WTC11 (cell line): Measurements from ENCODE around the gene ARID3B. TPM values are rescaled to one million over a fixed set of nuclear protein-coding genes. Genes with fewer than 3 reads are reported as not detected.
"Not testable (repeated sequence)": the region's sequence is repeated elsewhere in the genome, so short reads cannot be mapped to it uniquely, and the experiment has no call there.

Source experiments
- ATAC-seq: fragments of 200-7000 bp; cut with Tn5 transposase; 2 replicates; pipeline ENCODE4 v1.10.0; 2021; ENCODE audit warnings: mild to moderate bottlenecking, moderate library complexity
- CTCF ChIA-PET: fragments of 300-600 bp; sonication (Branson Sonifier 250); formaldehyde crosslinking; loops from one replicate; lab custom pipeline; 2021; ENCODE audit warnings: antibody characterized with exemption; lab: Charles Lee
- POLR2A ChIA-PET: fragments of 350-600 bp; sonication (Branson Sonifier 250); formaldehyde crosslinking; loops from one replicate; lab custom pipeline; 2021; ENCODE audit warnings: antibody characterized with exemption; lab: Charles Lee
- DNase-seq: peaks from one replicate; pipeline ENCODE4 v3.0.0; 2021; ENCODE audit warnings: low spot score
- H3K27ac Mint-ChIP-seq: 2 replicates; pipeline ENCODE4 v1.8.0; 2021; ENCODE audit warnings: mixed read lengths
- H3K27me3 Mint-ChIP-seq: 2 replicates; pipeline ENCODE4 v1.8.0; 2021; ENCODE audit warnings: low read depth, mild to moderate bottlenecking, moderate library complexity, mixed read lengths
- H3K36me3 Mint-ChIP-seq: 2 replicates; pipeline ENCODE4 v1.8.0; 2021; ENCODE audit warnings: mixed read lengths
- H3K4me1 Mint-ChIP-seq: 2 replicates; pipeline ENCODE4 v1.8.0; 2022; ENCODE audit warnings: mixed read lengths
- H3K4me3 Mint-ChIP-seq: 2 replicates; pipeline ENCODE4 v1.8.0; 2021; ENCODE audit warnings: mild to moderate bottlenecking, moderate library complexity, mixed read lengths
- H3K9me3 Mint-ChIP-seq: 2 replicates; pipeline ENCODE4 v1.8.0; 2021; ENCODE audit warnings: mixed read lengths
- ATF3 ChIP-seq: sonication (generic); formaldehyde crosslinking; conservative IDR thresholded peaks from 2 replicates; pipeline ENCODE4 v1.8.1; 2022; ENCODE audit warnings: mild to moderate bottlenecking, missing genetic modification reagents
- FOXJ3 ChIP-seq: sonication (generic); formaldehyde crosslinking; IDR thresholded peaks from 2 replicates; pipeline ENCODE4 v1.9.0; 2021; ENCODE audit warnings: missing genetic modification reagents, mild to moderate bottlenecking, borderline replicate concordance
- GRHL2 ChIP-seq: fragments of 250-450 bp; sonication (Bioruptor Pico); IDR thresholded peaks from 2 replicates; pipeline ENCODE4 v1.8.0; 2022; ENCODE audit warnings: mild to moderate bottlenecking, moderate library complexity; ENCODE audit not compliant: insufficient replicate concordance, severe bottlenecking
- MLX ChIP-seq: sonication (generic); formaldehyde crosslinking; IDR thresholded peaks from 2 replicates; pipeline ENCODE4 v1.8.1; 2023; ENCODE audit warnings: mild to moderate bottlenecking, missing genetic modification reagents, moderate library complexity
- NFE2L1 ChIP-seq: sonication (generic); formaldehyde crosslinking; IDR thresholded peaks from 2 replicates; pipeline ENCODE4 v1.8.1; 2023; ENCODE audit warnings: missing genetic modification reagents
- NFYB ChIP-seq: sonication (generic); formaldehyde crosslinking; conservative IDR thresholded peaks from 2 replicates; pipeline ENCODE4 v1.8.0; 2022; ENCODE audit warnings: low read depth, missing genetic modification reagents
- NR2C2 ChIP-seq: sonication (generic); formaldehyde crosslinking; IDR thresholded peaks from 2 replicates; pipeline ENCODE4 v1.8.0; 2022; ENCODE audit warnings: mild to moderate bottlenecking, missing genetic modification reagents
- PREB ChIP-seq: sonication (generic); formaldehyde crosslinking; IDR thresholded peaks from 2 replicates; pipeline ENCODE4 v1.8.1; 2022; ENCODE audit warnings: mild to moderate bottlenecking, missing genetic modification reagents, moderate library complexity, borderline replicate concordance
- RELA ChIP-seq: sonication (generic); formaldehyde crosslinking; IDR thresholded peaks from 2 replicates; pipeline ENCODE4 v1.8.1; 2022; ENCODE audit warnings: missing genetic modification reagents, mild to moderate bottlenecking, borderline replicate concordance
- SMAD3 ChIP-seq: sonication (generic); formaldehyde crosslinking; IDR thresholded peaks from 2 replicates; pipeline ENCODE4 v1.8.0; 2022; ENCODE audit warnings: missing genetic modification reagents, mild to moderate bottlenecking, borderline replicate concordance
- TEAD1 ChIP-seq: sonication (generic); formaldehyde crosslinking; IDR thresholded peaks from 2 replicates; pipeline ENCODE4 v1.8.0; 2022; ENCODE audit warnings: mild to moderate bottlenecking, missing genetic modification reagents
- TEAD4 ChIP-seq: sonication (generic); formaldehyde crosslinking; IDR thresholded peaks from 2 replicates; pipeline ENCODE4 v1.8.0; 2022; ENCODE audit warnings: mild to moderate bottlenecking, missing genetic modification reagents
- ZNF121 ChIP-seq: sonication (generic); formaldehyde crosslinking; IDR thresholded peaks from 2 replicates; pipeline ENCODE4 v1.8.0; 2023; ENCODE audit warnings: missing genetic modification reagents
- ZNF423 ChIP-seq: fragments of 250-450 bp; sonication (Bioruptor Pico); IDR thresholded peaks from 2 replicates; pipeline ENCODE4 v2.1.2; 2022; ENCODE audit warnings: mild to moderate bottlenecking, moderate library complexity
- total RNA-seq: library from RNA; stranded (reverse); gene quantifications from 3 replicates; pipeline ENCODE4 v1.2.3, GENCODE V29; 2021
- TF ChIP-seq, protein P1 (sequence below): sonication (generic); formaldehyde crosslinking; IDR thresholded peaks from 2 replicates; pipeline ENCODE4 v1.8.1; 2023; ENCODE audit warnings: mild to moderate bottlenecking, missing genetic modification reagents, borderline replicate concordance
- TF ChIP-seq, protein P2 (sequence below): fragments of 250-450 bp; sonication (Bioruptor Pico); IDR thresholded peaks from 2 replicates; pipeline ENCODE4 v1.9.0; 2021; ENCODE audit warnings: moderate library complexity, mild to moderate bottlenecking, inconsistent platforms, borderline replicate concordance
- TF ChIP-seq, protein P3 (sequence below): fragments of 250-450 bp; sonication (Bioruptor Pico); IDR thresholded peaks from 2 replicates; pipeline ENCODE4 v2.1.2; 2022; ENCODE audit warnings: mild to moderate bottlenecking, moderate library complexity

ARID3B gene
- total RNA-seq, 1 experiment from 2014 or later = 133 TPM

GRCh38 chr15:74506515-74506840 lies 34.5 kb upstream of the ARID3B start:
- peaks cover 3% of the 10 kb centered on the region; the same call in 1 of the 2 replicates for H3K9me3 Mint-ChIP-seq
- no peak for ATAC-seq
- H3K36me3 Mint-ChIP-seq = peaks cover 16% of the 10 kb centered on the region
- CTCF ChIA-PET = interaction anchor here (1.1 kb wide), 1 partner anchor 133 kb away, joined by 3 read pairs; no protein-coding TSS in a partner anchor
- H3K27ac Mint-ChIP-seq = no peak overlapping the region
- TF ChIP-seq, protein P1, sequence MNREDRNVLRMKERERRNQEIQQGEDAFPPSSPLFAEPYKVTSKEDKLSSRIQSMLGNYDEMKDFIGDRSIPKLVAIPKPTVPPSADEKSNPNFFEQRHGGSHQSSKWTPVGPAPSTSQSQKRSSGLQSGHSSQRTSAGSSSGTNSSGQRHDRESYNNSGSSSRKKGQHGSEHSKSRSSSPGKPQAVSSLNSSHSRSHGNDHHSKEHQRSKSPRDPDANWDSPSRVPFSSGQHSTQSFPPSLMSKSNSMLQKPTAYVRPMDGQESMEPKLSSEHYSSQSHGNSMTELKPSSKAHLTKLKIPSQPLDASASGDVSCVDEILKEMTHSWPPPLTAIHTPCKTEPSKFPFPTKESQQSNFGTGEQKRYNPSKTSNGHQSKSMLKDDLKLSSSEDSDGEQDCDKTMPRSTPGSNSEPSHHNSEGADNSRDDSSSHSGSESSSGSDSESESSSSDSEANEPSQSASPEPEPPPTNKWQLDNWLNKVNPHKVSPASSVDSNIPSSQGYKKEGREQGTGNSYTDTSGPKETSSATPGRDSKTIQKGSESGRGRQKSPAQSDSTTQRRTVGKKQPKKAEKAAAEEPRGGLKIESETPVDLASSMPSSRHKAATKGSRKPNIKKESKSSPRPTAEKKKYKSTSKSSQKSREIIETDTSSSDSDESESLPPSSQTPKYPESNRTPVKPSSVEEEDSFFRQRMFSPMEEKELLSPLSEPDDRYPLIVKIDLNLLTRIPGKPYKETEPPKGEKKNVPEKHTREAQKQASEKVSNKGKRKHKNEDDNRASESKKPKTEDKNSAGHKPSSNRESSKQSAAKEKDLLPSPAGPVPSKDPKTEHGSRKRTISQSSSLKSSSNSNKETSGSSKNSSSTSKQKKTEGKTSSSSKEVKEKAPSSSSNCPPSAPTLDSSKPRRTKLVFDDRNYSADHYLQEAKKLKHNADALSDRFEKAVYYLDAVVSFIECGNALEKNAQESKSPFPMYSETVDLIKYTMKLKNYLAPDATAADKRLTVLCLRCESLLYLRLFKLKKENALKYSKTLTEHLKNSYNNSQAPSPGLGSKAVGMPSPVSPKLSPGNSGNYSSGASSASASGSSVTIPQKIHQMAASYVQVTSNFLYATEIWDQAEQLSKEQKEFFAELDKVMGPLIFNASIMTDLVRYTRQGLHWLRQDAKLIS = no peak
- 0 out of 2 replicates have a peak, but pooled peaks have one; percentile 79 for TF ChIP-seq ZNF121 (CRISPR knock-in tag)
- POLR2A ChIA-PET = no interaction called here
- no peaks in the 10 kb centered on the region for H3K4me1 Mint-ChIP-seq
- no peaks in the 10 kb centered on the region for H3K27me3 Mint-ChIP-seq
- H3K4me3 Mint-ChIP-seq = no peak overlapping the region
- no peak for DNase-seq

- TF ChIP-seq GRHL2 (CRISPR knock-in tag) (no peak), ZNF121 (CRISPR knock-in tag) (peak; percentile 15; the same call in 1 of the 2 replicates)
- 0 out of 2 replicates have a peak, but pooled peaks cover 3% of the 10 kb centered on the region for H3K4me1 Mint-ChIP-seq
- H3K27ac Mint-ChIP-seq = no peak overlapping the region
- CTCF ChIA-PET = no interaction called here
- H3K9me3 Mint-ChIP-seq = no peaks in the 10 kb centered on the region
- POLR2A ChIA-PET = no interaction called here
- ATAC-seq = no peak
- H3K36me3 Mint-ChIP-seq = no peaks in the 10 kb centered on the region
- no peak overlapping the region for H3K4me3 Mint-ChIP-seq
- H3K27me3 Mint-ChIP-seq = no peaks in the 10 kb centered on the region
- DNase-seq = no peak
These were observed 29.4 kb upstream of the ARID3B start for GRCh38 chr15:74511583-74511982.

DNA sequence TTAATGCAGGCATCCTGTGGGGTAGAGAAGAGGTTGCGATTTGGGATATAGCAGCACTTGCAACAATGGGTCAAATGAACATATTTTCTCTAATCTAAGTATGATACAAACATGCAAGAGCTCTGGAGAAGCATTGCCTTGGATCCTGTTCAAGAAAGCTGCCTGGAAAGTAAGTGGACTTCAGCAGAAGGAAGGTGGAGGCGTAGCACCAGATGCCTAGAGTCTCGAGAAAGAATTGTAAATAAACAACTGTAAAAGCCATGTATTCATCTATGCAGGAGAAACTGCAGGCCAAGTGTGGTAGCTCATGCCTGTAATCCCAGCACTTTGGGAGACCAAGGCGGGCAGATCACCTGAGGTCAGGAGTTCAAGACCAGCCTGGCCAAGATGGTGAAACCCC lies 27.0 kb upstream of the ARID3B start:
- DNase-seq, H3K9me3 Mint-ChIP-seq, H3K4me1 Mint-ChIP-seq, POLR2A ChIA-PET, H3K4me3 Mint-ChIP-seq, CTCF ChIA-PET, H3K36me3 Mint-ChIP-seq, ATAC-seq, H3K27me3 Mint-ChIP-seq, H3K27ac Mint-ChIP-seq: not testable (repeated sequence)

GRCh38 chr15:74517096-74517495 lies 23.9 kb upstream of the ARID3B start:
- Mint-ChIP-seq H3K4me1 (0 out of 2 replicates have a peak, but pooled peaks cover 3% of the 10 kb centered on the region), H3K27me3 (no peaks in the 10 kb centered on the region), H3K27ac (no peak overlapping the region), H3K4me3 (no peak overlapping the region), H3K36me3 (no peaks in the 10 kb centered on the region), H3K9me3 (no peaks in the 10 kb centered on the region)
- ChIA-PET CTCF (no interaction called here), POLR2A (no interaction called here)
- ATAC-seq = no peak
- TF ChIP-seq ZNF423 (CRISPR knock-in tag) (no peak), NR2C2 (CRISPR knock-in tag) (no peak), SMAD3 (CRISPR knock-in tag) (no peak), MLX (CRISPR knock-in tag) (no peak)
- DNase-seq = no peak

DNA sequence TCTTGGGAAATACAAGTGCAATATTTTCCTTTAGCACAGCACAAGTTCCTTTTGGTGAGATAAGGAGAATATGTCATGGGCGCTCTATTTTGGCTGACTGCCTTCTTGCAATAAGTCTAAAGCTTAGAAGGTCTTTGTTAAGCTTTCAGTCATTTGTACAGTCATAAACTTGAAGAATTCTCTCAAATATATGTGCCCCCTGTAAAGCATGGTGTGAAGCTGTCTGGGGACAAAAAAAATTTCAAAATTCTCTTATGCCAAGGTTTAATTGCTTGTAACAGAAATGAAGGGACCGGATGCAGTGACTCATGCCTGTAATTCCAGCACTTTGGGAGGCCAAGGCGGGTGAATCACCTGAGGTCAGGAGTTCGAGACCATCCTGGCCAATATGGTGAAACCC lies 21.7 kb upstream of the ARID3B start:
- DNase-seq = no peak
- Mint-ChIP-seq H3K27ac (no peak overlapping the region), H3K36me3 (no peaks in the 10 kb centered on the region), H3K27me3 (no peaks in the 10 kb centered on the region), H3K9me3 (no peaks in the 10 kb centered on the region), H3K4me1 (peaks cover 6% of the 10 kb centered on the region; the same call in 1 of the 2 replicates), H3K4me3 (no peak overlapping the region)
- ChIA-PET CTCF (interaction anchor here (0.7 to 1.1 kb wide), 2 partner anchors 30 to 198 kb away, joined by 3 read pairs; no protein-coding TSS in a partner anchor), POLR2A (no interaction called here)
- no peak for ATAC-seq
- TF ChIP-seq ATF3 (no peak), FOXJ3 (CRISPR knock-in tag) (no peak), PREB (CRISPR knock-in tag) (no peak), NFYB (CRISPR knock-in tag) (no peak), NFE2L1 (CRISPR knock-in tag) (no peak), TEAD1 (CRISPR knock-in tag) (no peak), TEAD4 (CRISPR knock-in tag) (no peak), RELA (CRISPR knock-in tag) (no peak)
- TF ChIP-seq, protein P2, sequence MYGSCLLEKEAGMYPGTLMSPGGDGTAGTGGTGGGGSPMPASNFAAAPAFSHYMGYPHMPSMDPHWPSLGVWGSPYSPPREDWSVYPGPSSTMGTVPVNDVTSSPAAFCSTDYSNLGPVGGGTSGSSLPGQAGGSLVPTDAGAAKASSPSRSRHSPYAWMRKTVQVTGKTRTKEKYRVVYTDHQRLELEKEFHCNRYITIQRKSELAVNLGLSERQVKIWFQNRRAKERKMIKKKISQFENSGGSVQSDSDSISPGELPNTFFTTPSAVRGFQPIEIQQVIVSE (CRISPR knock-in tag) = no peak
- TF ChIP-seq, protein P3, sequence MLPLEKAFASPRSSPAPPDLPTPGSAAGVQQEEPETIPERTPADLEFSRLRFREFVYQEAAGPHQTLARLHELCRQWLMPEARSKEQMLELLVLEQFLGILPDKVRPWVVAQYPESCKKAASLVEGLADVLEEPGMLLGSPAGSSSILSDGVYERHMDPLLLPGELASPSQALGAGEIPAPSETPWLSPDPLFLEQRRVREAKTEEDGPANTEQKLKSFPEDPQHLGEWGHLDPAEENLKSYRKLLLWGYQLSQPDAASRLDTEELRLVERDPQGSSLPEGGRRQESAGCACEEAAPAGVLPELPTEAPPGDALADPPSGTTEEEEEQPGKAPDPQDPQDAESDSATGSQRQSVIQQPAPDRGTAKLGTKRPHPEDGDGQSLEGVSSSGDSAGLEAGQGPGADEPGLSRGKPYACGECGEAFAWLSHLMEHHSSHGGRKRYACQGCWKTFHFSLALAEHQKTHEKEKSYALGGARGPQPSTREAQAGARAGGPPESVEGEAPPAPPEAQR (CRISPR knock-in tag) = no peak
